ENCODE data around the gene CELF2. TPM values are rescaled to one million over a fixed set of nuclear protein-coding genes. Genes with fewer than 3 reads are reported as not detected.

Gene CELF2
- total RNA-seq, 1 experiment from 2014 or later: 28.7 TPM

DNA sequence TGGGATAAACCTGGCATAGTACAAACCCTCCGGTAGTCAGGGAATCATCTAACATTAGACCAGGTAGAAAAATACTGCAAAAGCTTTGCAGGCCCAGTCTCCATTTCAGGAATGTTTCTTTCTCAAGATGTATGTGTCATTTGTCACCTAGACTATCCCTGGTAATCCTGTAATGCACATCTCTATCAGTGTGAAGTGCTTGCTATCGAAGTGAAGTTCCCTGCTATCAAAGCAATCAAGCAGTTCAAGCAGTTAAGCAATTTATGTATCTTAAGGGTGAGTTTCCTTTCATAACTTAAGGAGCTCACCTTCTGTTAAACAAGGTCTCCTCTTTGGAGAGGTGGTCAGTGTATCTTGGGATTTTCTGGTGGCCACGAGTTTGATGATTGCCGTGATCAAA is 47.2 kb downstream of the CELF2 start:
- Histone ChIP-seq H2BK20ac (ENCODE audit: low read depth, low read length, poor library complexity, severe bottlenecking) (no peak overlapping the region), H2BK15ac (ENCODE audit: low read depth, low read length) (no peak overlapping the region), H3K79me1 (ENCODE audit: insufficient read depth, low read depth, low read length, poor library complexity, severe bottlenecking) (no peaks in the 10 kb centered on the region), H3K23ac (ENCODE audit: insufficient read length, low read depth, low read length) (no peak overlapping the region), H3K23me2 (ENCODE audit: insufficient read length, low read depth, low read length, poor library complexity, severe bottlenecking) (no peaks in the 10 kb centered on the region), H3K9me3 (ENCODE audit: control insufficient read depth, low read depth, low read length) (no peaks in the 10 kb centered on the region), H4K8ac (replicated peaks; ENCODE audit: insufficient read length, low read depth, low read length) (no peak overlapping the region), H4K20me1 (ENCODE audit: control insufficient read depth, insufficient read depth, insufficient read length) (no peaks in the 10 kb centered on the region), H3K4me1 (ENCODE audit: insufficient read depth, low read length) (no peaks in the 10 kb centered on the region), H3T11ph (ENCODE audit: low read length) (no peak overlapping the region), H3K27me3 (ENCODE audit: insufficient read depth, low read length) (no peaks in the 10 kb centered on the region), H2BK120ac (ENCODE audit: low read depth, low read length, poor library complexity, severe bottlenecking) (no peak overlapping the region), H3K9ac (ENCODE audit: extremely low read depth, insufficient read length, low read length) (no peak overlapping the region), H2AFZ (ENCODE audit: low read length) (no peak overlapping the region), H3K4me2 (ENCODE audit: insufficient read depth, insufficient read length, low read length) (no peak overlapping the region), H3K79me2 (ENCODE audit: insufficient read depth, low read length) (no peaks in the 10 kb centered on the region), H3K14ac (ENCODE audit: insufficient read depth, low read length) (no peak overlapping the region), H2AK5ac (ENCODE audit: insufficient read length, low read length) (no peak overlapping the region), H2BK12ac (ENCODE audit: insufficient read length, low read depth, low read length) (no peak overlapping the region), H3K18ac (ENCODE audit: insufficient read length, low read depth, low read length) (no peak overlapping the region), H4K5ac (ENCODE audit: insufficient read length, low read depth, low read length) (no peak overlapping the region), H3K4ac (ENCODE audit: low read depth, low read length) (no peak overlapping the region), H2BK5ac (ENCODE audit: insufficient read length, low read length) (no peak overlapping the region), H3K56ac (ENCODE audit: insufficient read length, low read depth, low read length) (no peak overlapping the region), H4K91ac (ENCODE audit: insufficient read length, low read depth, low read length) (no peak overlapping the region), H3K27ac (ENCODE audit: insufficient read length, low read depth, low read length) (no peak overlapping the region)
- Mint-ChIP-seq H3K9me3 (peaks cover 6 to 10% of the 10 kb centered on the region in 2 experiments; a peak in 4 of 5 replicates), H3K4me3 (no peak overlapping the region), H3K4me1 (peaks cover 7 to 11% of the 10 kb centered on the region in 2 experiments), H3K27me3 (ENCODE audit: low read depth) (no peaks in the 10 kb centered on the region), H3K27ac (no peak overlapping the region), H3K36me3 (ENCODE audit: insufficient read depth in 1 of 3, low read depth in 3 of 3) (peaks cover 0 to 16% (median 4%) of the 10 kb centered on the region in 3 experiments; a peak in 6 of 7 replicates)
- TF ChIP-seq, protein P1, sequence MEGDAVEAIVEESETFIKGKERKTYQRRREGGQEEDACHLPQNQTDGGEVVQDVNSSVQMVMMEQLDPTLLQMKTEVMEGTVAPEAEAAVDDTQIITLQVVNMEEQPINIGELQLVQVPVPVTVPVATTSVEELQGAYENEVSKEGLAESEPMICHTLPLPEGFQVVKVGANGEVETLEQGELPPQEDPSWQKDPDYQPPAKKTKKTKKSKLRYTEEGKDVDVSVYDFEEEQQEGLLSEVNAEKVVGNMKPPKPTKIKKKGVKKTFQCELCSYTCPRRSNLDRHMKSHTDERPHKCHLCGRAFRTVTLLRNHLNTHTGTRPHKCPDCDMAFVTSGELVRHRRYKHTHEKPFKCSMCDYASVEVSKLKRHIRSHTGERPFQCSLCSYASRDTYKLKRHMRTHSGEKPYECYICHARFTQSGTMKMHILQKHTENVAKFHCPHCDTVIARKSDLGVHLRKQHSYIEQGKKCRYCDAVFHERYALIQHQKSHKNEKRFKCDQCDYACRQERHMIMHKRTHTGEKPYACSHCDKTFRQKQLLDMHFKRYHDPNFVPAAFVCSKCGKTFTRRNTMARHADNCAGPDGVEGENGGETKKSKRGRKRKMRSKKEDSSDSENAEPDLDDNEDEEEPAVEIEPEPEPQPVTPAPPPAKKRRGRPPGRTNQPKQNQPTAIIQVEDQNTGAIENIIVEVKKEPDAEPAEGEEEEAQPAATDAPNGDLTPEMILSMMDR (conservative IDR thresholded peaks at IDR 0.05): no peak
- no peak for DNase-seq
- no CpG with 5 or more reads among the region's 4 CpGs for WGBS (ENCODE audit: extremely low coverage, insufficient read length, low lambda C conversion rate)
